HCT116 (cell line): ENCODE results near the gene MYO3B.

Experiments used
- CTCF ChIP-seq, 3 experiments: fragments of 200-600 bp in 1 of 3; sonication (generic) in 1 of 3; IDR thresholded peaks in 2 of 3; conservative IDR thresholded peaks in 1 of 3; 2 replicates each; pipeline ENCODE4 v1.5.1; 2012 to 2017; ENCODE audit warnings: low read depth in 2 of 3, low read length in 2 of 3, antibody characterized with exemption in 1 of 3, borderline replicate concordance in 1 of 3, control low read depth in 1 of 3, mild to moderate bottlenecking in 1 of 3, mixed read lengths in 1 of 3, mixed run types in 1 of 3, moderate library complexity in 1 of 3; ENCODE audit not compliant: insufficient read depth in 1 of 3
- YY1 ChIP-seq: IDR thresholded peaks from 2 replicates; pipeline ENCODE4 v1.6.1; 2011; ENCODE audit warnings: low read length, low read depth, moderate library complexity, mild to moderate bottlenecking; ENCODE audit not compliant: insufficient replicate concordance; ENCODE audit errors: extremely low read depth

- TF ChIP-seq CTCF (IDR thresholded peaks at IDR 0.05 in 2 of 3, conservative IDR thresholded peaks at IDR 0.05 in 1 of 3; ENCODE audit: borderline replicate concordance in 1 of 3, insufficient read depth in 1 of 3, low read depth in 2 of 3, low read length in 2 of 3) = no peak
- no peak for TF ChIP-seq YY1
Observed at GRCh38 chr2:170550501-170550900, 372.6 kb downstream of the MYO3B start.
